ENCODE measurements around the gene DYNC1H1. TPM values are rescaled to one million over a fixed set of nuclear protein-coding genes. Genes with fewer than 3 reads are reported as not detected.

The DYNC1H1 gene
- total RNA-seq, 1 donor from 2014 or later: 255 TPM

- peak; percentile 94 to 96 for DNase-seq (ENCODE audit: low read depth in 2 of 2)
Measured at GRCh38 chr14:102086972-102087761, 122.8 kb downstream of the DYNC1H1 start, which contains the start of gene HSP90AA1. Gene HSP90AA1, minus strand, starts transcription at chr14:102087044. Its CDS starts 666 bp downstream, at chr14:102086378.

GRCh38 chr14:102087762-102088011, 123.3 kb downstream of the DYNC1H1 start:
- DNase-seq (ENCODE audit: low read depth in 2 of 2): no peak

- DNase-seq (ENCODE audit: low read depth in 2 of 2): peak; percentile 30 to 80
Measured at GRCh38 chr14:102088012-102088792, 123.8 kb downstream of the DYNC1H1 start.

- DNase-seq (ENCODE audit: low read depth in 2 of 2): no peak
Measured at GRCh38 chr14:102089621-102090343, 125.4 kb downstream of the DYNC1H1 start.

- no peak for DNase-seq (ENCODE audit: low read depth in 2 of 2)
Measured at GRCh38 chr14:102090713-102091112, 126.3 kb downstream of the DYNC1H1 start.

- no peak for DNase-seq (ENCODE audit: low read depth in 2 of 2)
Measured at GRCh38 chr14:102092806-102093205, 128.4 kb downstream of the DYNC1H1 start.

GRCh38 chr14:102094101-102094500, 129.7 kb downstream of the DYNC1H1 start:
- no peak for DNase-seq (ENCODE audit: low read depth in 2 of 2)

GRCh38 chr14:102095231-102095870, 131.0 kb downstream of the DYNC1H1 start:
- no peak for DNase-seq (ENCODE audit: low read depth in 2 of 2)

- DNase-seq (ENCODE audit: low read depth in 2 of 2): no peak
Measured at GRCh38 chr14:102095871-102096568, 131.6 kb downstream of the DYNC1H1 start.

GRCh38 chr14:102096569-102097188, 132.3 kb downstream of the DYNC1H1 start:
- peak; percentile 79 for DNase-seq (ENCODE audit: low read depth in 2 of 2)

GRCh38 chr14:102097441-102098135, 133.2 kb downstream of the DYNC1H1 start:
- no peak for DNase-seq (ENCODE audit: low read depth in 2 of 2)

- no peak for DNase-seq (ENCODE audit: low read depth in 2 of 2)
Measured at GRCh38 chr14:102103062-102103695, 138.8 kb downstream of the DYNC1H1 start.

GRCh38 chr14:102105369-102105768, 141.0 kb downstream of the DYNC1H1 start:
- no peak for DNase-seq (ENCODE audit: low read depth in 2 of 2)

Other genes starting within 250 kb of the DYNC1H1 start
- gene PPP2R5C, start 202.9 kb upstream of the DYNC1H1 start, total RNA-seq: 59.7 and 65.9 TPM in 2 replicates
- gene HSP90AA1, start 122.5 kb downstream of the DYNC1H1 start, total RNA-seq: 229 and 280 TPM in 2 replicates
- gene WDR20, start 175.3 kb downstream of the DYNC1H1 start, total RNA-seq: 10.2 and 17.5 TPM in 2 replicates

Measured in lung microvascular endothelial cell (primary cell).